Heart left ventricle (tissue), 13 donors: ENCODE results near the gene KANK2.

ENCODE experiments used
- CTCF ChIP-seq, 12 donors: fragments of 200-600 bp; sonication (generic) in 4 of 12; IDR thresholded peaks; one replicate each; pipeline versions ENCODE4 v1.5.0 to v1.8.0; 2018 to 2022; ENCODE audit warnings: antibody characterized with exemption in 12 of 12, mild to moderate bottlenecking in 5 of 12
- POLR2A ChIP-seq, 2 donors: fragments of 450-650 bp; IDR thresholded peaks; one replicate each; pipeline ENCODE4 v1.6.1; 2017; ENCODE audit warnings: antibody characterized with exemption in 2 of 2, mild to moderate bottlenecking in 2 of 2, moderate library complexity in 2 of 2
- donor health status: ischemic (EF 13 %, LVEDD 7.1; RV severe dilation, severe dysfunction).
- donor health status: DM: no; HTN: yes; CAD: no.
- donor health status: DM: no; HTN: no; CAD: no.
- donor health status: ischemic (EF 25% LVEDD 6.9; RV normal size, moderate dysfunction).
- donor health status: ischemic (EF 25% LVEDD 5.7; RV mildly dilated, moderate dysfunction).
- donor health status: ischemic (EF 35%, LVEDD 5.7; RV mildly dilated, moderate dysfunction).
- donor health status: nonischemic (EF 11% LVEDD 7.7; RV severe dilation, severe dysfunction).
- donor health status: DM: yes; HTN: yes; CAD: no.
- donor health status: PGD.
- donor health status: ischemic (EF 29% LVEDD 5.4; RV normal size, mild dysfunction).
- donor health status: nonischemic (EF 23%, LVEDD 6.1; RV moderate dilation, normal function).

- TF ChIP-seq CTCF (IDR thresholded peaks at IDR 0.05), result no peak
- TF ChIP-seq POLR2A (IDR thresholded peaks at IDR 0.05), result no peak
Measured at GRCh38 chr19:11234486-11235075, 37.2 kb upstream of the KANK2 start.
